ENCODE data around the gene CNGA2. TPM values are rescaled to one million over a fixed set of nuclear protein-coding genes. Genes with fewer than 3 reads are reported as not detected.

CNGA2 gene
- total RNA-seq, 1 experiment from 2014 or later: not detected

Other genes starting within 250 kb of the CNGA2 start
- 0.12 TPM in 1 of 2 replicates, not detected in the other for gene PASD1, start 171.1 kb upstream of the CNGA2 start, total RNA-seq (2014; rRNA removed; shearing (Covaris generic))
- gene PRRG3, start 39.3 kb upstream of the CNGA2 start, total RNA-seq (2014; rRNA removed; shearing (Covaris generic)): not detected in 2 replicates
- gene FATE1, start 18.7 kb upstream of the CNGA2 start, total RNA-seq (2014; rRNA removed; shearing (Covaris generic)): not detected in 2 replicates
- not detected in 2 replicates for gene MAGEA4, start 178.1 kb downstream of the CNGA2 start, total RNA-seq (2014; rRNA removed; shearing (Covaris generic))
- gene GABRE, start 239.9 kb downstream of the CNGA2 start, total RNA-seq (2014; rRNA removed; shearing (Covaris generic)): 7.8 and 16.9 TPM in 2 replicates